Measurements from ENCODE around the gene RANBP1.

DNA sequence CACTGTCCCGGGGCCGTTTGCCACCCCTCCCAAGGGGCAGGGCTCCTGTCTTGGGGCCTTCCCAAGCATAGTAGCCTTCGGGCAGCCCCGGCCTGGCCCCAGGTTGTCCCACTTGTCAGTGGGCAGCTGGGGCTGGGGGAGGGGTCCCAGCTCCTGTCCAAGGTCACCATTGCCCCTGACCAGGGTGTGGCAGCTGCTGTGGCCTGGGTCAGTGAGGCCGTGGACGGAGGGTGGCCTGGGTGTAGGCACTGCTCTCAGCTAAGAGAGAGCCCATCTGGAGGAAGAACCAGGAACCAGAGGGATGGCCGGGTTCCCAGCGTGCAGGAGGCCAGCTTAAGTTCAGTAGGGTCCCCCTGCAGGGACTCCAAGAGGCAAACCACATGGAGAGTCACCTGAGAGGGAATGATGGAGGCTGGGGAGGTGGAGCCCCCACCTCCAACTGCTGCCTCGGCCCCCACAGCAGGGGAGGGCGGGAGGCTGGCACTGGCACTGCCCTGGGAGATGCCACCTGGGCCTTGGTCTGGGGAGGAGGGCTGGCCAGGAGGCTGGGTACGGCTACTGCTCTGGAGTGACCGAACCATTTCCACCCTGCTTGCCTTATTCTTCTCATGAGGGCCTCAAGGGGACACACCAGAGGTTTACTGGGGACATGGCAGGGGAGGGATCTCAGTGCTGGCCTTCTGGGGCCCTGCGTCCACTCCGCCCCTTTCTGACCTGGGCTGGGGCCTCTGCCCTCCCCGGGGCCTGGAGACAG lies 41.7 kb downstream of the RANBP1 start:
- TF ChIP-seq, protein P1, sequence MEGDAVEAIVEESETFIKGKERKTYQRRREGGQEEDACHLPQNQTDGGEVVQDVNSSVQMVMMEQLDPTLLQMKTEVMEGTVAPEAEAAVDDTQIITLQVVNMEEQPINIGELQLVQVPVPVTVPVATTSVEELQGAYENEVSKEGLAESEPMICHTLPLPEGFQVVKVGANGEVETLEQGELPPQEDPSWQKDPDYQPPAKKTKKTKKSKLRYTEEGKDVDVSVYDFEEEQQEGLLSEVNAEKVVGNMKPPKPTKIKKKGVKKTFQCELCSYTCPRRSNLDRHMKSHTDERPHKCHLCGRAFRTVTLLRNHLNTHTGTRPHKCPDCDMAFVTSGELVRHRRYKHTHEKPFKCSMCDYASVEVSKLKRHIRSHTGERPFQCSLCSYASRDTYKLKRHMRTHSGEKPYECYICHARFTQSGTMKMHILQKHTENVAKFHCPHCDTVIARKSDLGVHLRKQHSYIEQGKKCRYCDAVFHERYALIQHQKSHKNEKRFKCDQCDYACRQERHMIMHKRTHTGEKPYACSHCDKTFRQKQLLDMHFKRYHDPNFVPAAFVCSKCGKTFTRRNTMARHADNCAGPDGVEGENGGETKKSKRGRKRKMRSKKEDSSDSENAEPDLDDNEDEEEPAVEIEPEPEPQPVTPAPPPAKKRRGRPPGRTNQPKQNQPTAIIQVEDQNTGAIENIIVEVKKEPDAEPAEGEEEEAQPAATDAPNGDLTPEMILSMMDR (IDR thresholded peaks at IDR 0.05; ENCODE audit: borderline replicate concordance, extremely low read depth, low read length, poor library complexity, severe bottlenecking) = no peak
- TF ChIP-seq EZH2 (IDR thresholded peaks at IDR 0.05; ENCODE audit: borderline replicate concordance, low read depth, low read length, severe bottlenecking) = no peak
